ENCODE measurements around the gene ADNP2. TPM values are rescaled to one million over a fixed set of nuclear protein-coding genes. Genes with fewer than 3 reads are reported as not detected.

The ADNP2 gene
- total RNA-seq, 1 experiment from 2014 or later = 27.8 TPM

GRCh38 chr18:80188643-80189530 is 79.8 kb downstream of the ADNP2 start:
- DNase-seq (ENCODE audit: low spot score) = no peak

GRCh38 chr18:80189531-80189865 is 80.4 kb downstream of the ADNP2 start:
- DNase-seq (ENCODE audit: low spot score) = no peak

Other genes starting within 250 kb of the ADNP2 start
- gene SLC66A2, start 157.6 kb upstream of the ADNP2 start, total RNA-seq (2014; rRNA removed; shearing (Covaris generic)) = 17.4 and 25.6 TPM in 2 replicates
- 16.9 and 26.2 TPM in 2 replicates for gene HSBP1L1, start 144.6 kb upstream of the ADNP2 start, total RNA-seq (2014; rRNA removed; shearing (Covaris generic))
- gene TXNL4A, start 120.7 kb upstream of the ADNP2 start, total RNA-seq (2014; rRNA removed; shearing (Covaris generic)) = 144 and 146 TPM in 2 replicates
- 51.9 and 66.1 TPM in 2 replicates for gene RBFA, start 74.8 kb upstream of the ADNP2 start, total RNA-seq (2014; rRNA removed; shearing (Covaris generic))
- gene PARD6G, start 138.3 kb downstream of the ADNP2 start, total RNA-seq (2014; rRNA removed; shearing (Covaris generic)) = 2.3 and 6.7 TPM in 2 replicates

Data from H4 (cell line).